Dendritic cell treated with granulocyte-macrophage colony-stimulating factor and Interleukin-4, amounts not matched to agents 40 ng/mL and 50 ng/mL, for 4 days (primary cell): ENCODE measurements around the gene PCBP3.

ENCODE experiments used
- H3K27ac Mint-ChIP-seq: one replicate; pipeline ENCODE4 v1.8.0; 2022; ENCODE audit warnings: mild to moderate bottlenecking, mixed read lengths
- H3K27me3 Mint-ChIP-seq: one replicate; pipeline ENCODE4 v1.8.0; 2022; ENCODE audit warnings: mild to moderate bottlenecking, mixed read lengths
- H3K36me3 Mint-ChIP-seq: one replicate; pipeline ENCODE4 v1.8.0; 2022; ENCODE audit warnings: low read depth, mixed read lengths
- H3K4me1 Mint-ChIP-seq: one replicate; pipeline ENCODE4 v1.8.0; 2022; ENCODE audit warnings: low read depth, mixed read lengths
- H3K4me3 Mint-ChIP-seq: one replicate; pipeline ENCODE4 v1.8.0; 2022; ENCODE audit warnings: mild to moderate bottlenecking, moderate library complexity, mixed read lengths
- H3K9me3 Mint-ChIP-seq: one replicate; pipeline ENCODE4 v1.8.0; 2022; ENCODE audit warnings: mixed read lengths
- intact Hi-C: fragments of 100-400 bp; cut with micrococcal nuclease; formaldehyde crosslinking; loops from one replicate; pipeline ENCODE4 v1.15.0; 2022

PCBP3 gene

GRCh38 chr21:45724994-45725843 lies 81.7 kb downstream of the PCBP3 start:
- H3K4me1 Mint-ChIP-seq, result no peaks in the 10 kb centered on the region
- intact Hi-C loops, result no loop called here
- H3K27ac Mint-ChIP-seq, result no peak overlapping the region
- no peak overlapping the region for H3K4me3 Mint-ChIP-seq
- H3K27me3 Mint-ChIP-seq, result no peaks in the 10 kb centered on the region
- H3K9me3 Mint-ChIP-seq, result no peaks in the 10 kb centered on the region
- no peaks in the 10 kb centered on the region for H3K36me3 Mint-ChIP-seq

GRCh38 chr21:45725844-45726200 lies 82.3 kb downstream of the PCBP3 start:
- Mint-ChIP-seq H3K4me1 (no peaks in the 10 kb centered on the region), H3K27me3 (no peaks in the 10 kb centered on the region), H3K36me3 (no peaks in the 10 kb centered on the region), H3K27ac (no peak overlapping the region), H3K9me3 (no peaks in the 10 kb centered on the region), H3K4me3 (no peak overlapping the region)
- intact Hi-C loops, result no loop called here

- H3K27me3 Mint-ChIP-seq, result no peaks in the 10 kb centered on the region
- no peak overlapping the region for H3K4me3 Mint-ChIP-seq
- no peaks in the 10 kb centered on the region for H3K36me3 Mint-ChIP-seq
- H3K9me3 Mint-ChIP-seq, result no peaks in the 10 kb centered on the region
- intact Hi-C loops, result no loop called here
- no peak overlapping the region for H3K27ac Mint-ChIP-seq
- no peaks in the 10 kb centered on the region for H3K4me1 Mint-ChIP-seq
Observed at GRCh38 chr21:45726438-45726837, 82.9 kb downstream of the PCBP3 start.

GRCh38 chr21:45727390-45727789 lies 83.9 kb downstream of the PCBP3 start:
- no peaks in the 10 kb centered on the region for H3K4me1 Mint-ChIP-seq
- no peak overlapping the region for H3K4me3 Mint-ChIP-seq
- no peaks in the 10 kb centered on the region for H3K27me3 Mint-ChIP-seq
- intact Hi-C loops, result no loop called here
- H3K27ac Mint-ChIP-seq, result no peak overlapping the region
- H3K9me3 Mint-ChIP-seq, result no peaks in the 10 kb centered on the region
- no peaks in the 10 kb centered on the region for H3K36me3 Mint-ChIP-seq

- Mint-ChIP-seq H3K9me3 (no peaks in the 10 kb centered on the region), H3K36me3 (no peaks in the 10 kb centered on the region), H3K27me3 (no peaks in the 10 kb centered on the region), H3K4me3 (no peak overlapping the region), H3K4me1 (no peaks in the 10 kb centered on the region), H3K27ac (no peak overlapping the region)
- intact Hi-C loops, result no loop called here
Observed at GRCh38 chr21:45735259-45736000, 91.9 kb downstream of the PCBP3 start.

- intact Hi-C loops, result no loop called here
- H3K27me3 Mint-ChIP-seq, result no peaks in the 10 kb centered on the region
- H3K9me3 Mint-ChIP-seq, result no peaks in the 10 kb centered on the region
- no peak overlapping the region for H3K4me3 Mint-ChIP-seq
- H3K27ac Mint-ChIP-seq, result no peak overlapping the region
- H3K4me1 Mint-ChIP-seq, result no peaks in the 10 kb centered on the region
- H3K36me3 Mint-ChIP-seq, result no peaks in the 10 kb centered on the region
Observed at GRCh38 chr21:45736042-45736689, 92.6 kb downstream of the PCBP3 start.

GRCh38 chr21:45736690-45737484 lies 93.4 kb downstream of the PCBP3 start:
- Mint-ChIP-seq H3K36me3 (no peaks in the 10 kb centered on the region), H3K27me3 (no peaks in the 10 kb centered on the region), H3K27ac (no peak overlapping the region), H3K9me3 (no peaks in the 10 kb centered on the region), H3K4me1 (no peaks in the 10 kb centered on the region), H3K4me3 (no peak overlapping the region)
- intact Hi-C loops, result no loop called here

- intact Hi-C loops, result no loop called here
- Mint-ChIP-seq H3K9me3 (no peaks in the 10 kb centered on the region), H3K4me1 (no peaks in the 10 kb centered on the region), H3K27ac (no peak overlapping the region), H3K36me3 (no peaks in the 10 kb centered on the region), H3K27me3 (no peaks in the 10 kb centered on the region), H3K4me3 (no peak overlapping the region)
Observed at GRCh38 chr21:45737485-45738166, 94.1 kb downstream of the PCBP3 start.

GRCh38 chr21:45739218-45740087 lies 95.9 kb downstream of the PCBP3 start:
- Mint-ChIP-seq H3K4me1 (no peaks in the 10 kb centered on the region), H3K9me3 (no peaks in the 10 kb centered on the region), H3K4me3 (no peak overlapping the region), H3K36me3 (no peaks in the 10 kb centered on the region), H3K27me3 (no peaks in the 10 kb centered on the region), H3K27ac (no peak overlapping the region)
- intact Hi-C loops, result no loop called here

- no peaks in the 10 kb centered on the region for H3K27me3 Mint-ChIP-seq
- H3K27ac Mint-ChIP-seq, result no peak overlapping the region
- H3K36me3 Mint-ChIP-seq, result no peaks in the 10 kb centered on the region
- H3K4me1 Mint-ChIP-seq, result no peaks in the 10 kb centered on the region
- H3K4me3 Mint-ChIP-seq, result no peak overlapping the region
- intact Hi-C loops, result no loop called here
- no peaks in the 10 kb centered on the region for H3K9me3 Mint-ChIP-seq
Observed at GRCh38 chr21:45740088-45740440, 96.5 kb downstream of the PCBP3 start.

- no peaks in the 10 kb centered on the region for H3K27me3 Mint-ChIP-seq
- peaks cover 6% of the 10 kb centered on the region for H3K9me3 Mint-ChIP-seq
- H3K4me3 Mint-ChIP-seq, result no peak overlapping the region
- intact Hi-C loops, result no loop called here
- no peaks in the 10 kb centered on the region for H3K4me1 Mint-ChIP-seq
- H3K36me3 Mint-ChIP-seq, result no peaks in the 10 kb centered on the region
- H3K27ac Mint-ChIP-seq, result no peak overlapping the region
Observed at GRCh38 chr21:45740491-45741357, 97.2 kb downstream of the PCBP3 start.

- H3K27ac Mint-ChIP-seq, result no peak overlapping the region
Observed at GRCh38 chr21:45741691-45742090, 98.2 kb downstream of the PCBP3 start.

More at GRCh38 chr21:45741691-45742090, 98.2 kb downstream of the PCBP3 start:
- Mint-ChIP-seq H3K4me1 (no peaks in the 10 kb centered on the region), H3K9me3 (peaks cover 7% of the 10 kb centered on the region), H3K27me3 (no peaks in the 10 kb centered on the region), H3K36me3 (no peaks in the 10 kb centered on the region), H3K4me3 (no peak overlapping the region)
- intact Hi-C loops, result no loop called here
